ENCODE results near the gene HNRNPA3.
"Not testable (repeated sequence)": the region's sequence is repeated elsewhere in the genome, so short reads cannot be mapped to it uniquely, and the experiment has no call there.

The HNRNPA3 gene

GRCh38 chr2:177246000-177246399, 33.4 kb downstream of the HNRNPA3 start:
- no peak for DNase-seq
- Histone ChIP-seq H3K27ac (no peak overlapping the region), H3K36me3 (no peaks in the 10 kb centered on the region; the same call in 1 of the 2 replicates), H3K4me3 (ENCODE audit: low read depth, low read length) (no peak overlapping the region), H3K27me3 (ENCODE audit: insufficient read depth, low read depth, severe bottlenecking) (no peaks in the 10 kb centered on the region), H3K9me3 (ENCODE audit: severe bottlenecking) (no peaks in the 10 kb centered on the region)
- no peak for TF ChIP-seq CTCF (IDR thresholded peaks at IDR 0.05; ENCODE audit: low read depth, low read length)

GRCh38 chr2:177246523-177247030, 34.0 kb downstream of the HNRNPA3 start:
- not testable (repeated sequence) for DNase-seq; H3K27me3 ChIP-seq (ENCODE audit: insufficient read depth, low read depth, severe bottlenecking); H3K4me3 ChIP-seq (ENCODE audit: low read depth, low read length); H3K36me3 ChIP-seq; H3K9me3 ChIP-seq (ENCODE audit: severe bottlenecking); H3K27ac ChIP-seq

GRCh38 chr2:177247693-177248262, 35.2 kb downstream of the HNRNPA3 start:
- no peaks in the 10 kb centered on the region for H3K27me3 ChIP-seq (ENCODE audit: insufficient read depth, low read depth, severe bottlenecking)
- no peak for TF ChIP-seq CTCF (IDR thresholded peaks at IDR 0.05; ENCODE audit: low read depth, low read length)
- no peaks in the 10 kb centered on the region for H3K9me3 ChIP-seq (ENCODE audit: severe bottlenecking)
- DNase-seq, result no peak
- peaks cover 3% of the 10 kb centered on the region; the same call in 1 of the 2 replicates for H3K36me3 ChIP-seq
- H3K4me3 ChIP-seq (ENCODE audit: low read depth, low read length), result no peak overlapping the region
- H3K27ac ChIP-seq, result no peak overlapping the region

GRCh38 chr2:177249038-177249437, 36.4 kb downstream of the HNRNPA3 start:
- no peak for DNase-seq
- H3K9me3 ChIP-seq (ENCODE audit: severe bottlenecking), result no peaks in the 10 kb centered on the region
- H3K36me3 ChIP-seq, result peaks cover 3% of the 10 kb centered on the region; the same call in 1 of the 2 replicates

GRCh38 chr2:177250461-177250860, 37.9 kb downstream of the HNRNPA3 start:
- no peak for DNase-seq
- TF ChIP-seq CTCF (IDR thresholded peaks at IDR 0.05; ENCODE audit: low read depth, low read length), result no peak
- Histone ChIP-seq H3K36me3 (peaks cover 6% of the 10 kb centered on the region; the same call in 1 of the 2 replicates), H3K27ac (no peak overlapping the region), H3K4me3 (ENCODE audit: low read depth, low read length) (no peak overlapping the region), H3K27me3 (ENCODE audit: insufficient read depth, low read depth, severe bottlenecking) (no peaks in the 10 kb centered on the region), H3K9me3 (ENCODE audit: severe bottlenecking) (no peaks in the 10 kb centered on the region)

More at GRCh38 chr2:177249038-177249437, 36.4 kb downstream of the HNRNPA3 start:
- Histone ChIP-seq H3K4me3 (ENCODE audit: low read depth, low read length) (no peak overlapping the region), H3K27me3 (ENCODE audit: insufficient read depth, low read depth, severe bottlenecking) (no peaks in the 10 kb centered on the region), H3K27ac (no peak overlapping the region)
- no peak for TF ChIP-seq CTCF (IDR thresholded peaks at IDR 0.05; ENCODE audit: low read depth, low read length)

- TF ChIP-seq CTCF (IDR thresholded peaks at IDR 0.05; ENCODE audit: low read depth, low read length), result no peak
- Histone ChIP-seq H3K27ac (no peak overlapping the region), H3K4me3 (ENCODE audit: low read depth, low read length) (no peak overlapping the region), H3K9me3 (ENCODE audit: severe bottlenecking) (no peaks in the 10 kb centered on the region), H3K36me3 (peaks cover 6% of the 10 kb centered on the region; the same call in 1 of the 2 replicates), H3K27me3 (ENCODE audit: insufficient read depth, low read depth, severe bottlenecking) (no peaks in the 10 kb centered on the region)
- DNase-seq, result no peak
These were observed 38.6 kb downstream of the HNRNPA3 start for GRCh38 chr2:177251165-177251542.
